GM20431 (cell line): ENCODE measurements around the gene RBCK1.

Source experiments
- in situ Hi-C: fragments of 300-500 bp; cut with MseI, MboI; formaldehyde crosslinking; loops from one replicate; pipeline ENCODE4 v1.15.0; 2020; ENCODE audit warnings: low sequenced_read_pairs; ENCODE audit not compliant: unreplicated experiment

The RBCK1 gene

DNA sequence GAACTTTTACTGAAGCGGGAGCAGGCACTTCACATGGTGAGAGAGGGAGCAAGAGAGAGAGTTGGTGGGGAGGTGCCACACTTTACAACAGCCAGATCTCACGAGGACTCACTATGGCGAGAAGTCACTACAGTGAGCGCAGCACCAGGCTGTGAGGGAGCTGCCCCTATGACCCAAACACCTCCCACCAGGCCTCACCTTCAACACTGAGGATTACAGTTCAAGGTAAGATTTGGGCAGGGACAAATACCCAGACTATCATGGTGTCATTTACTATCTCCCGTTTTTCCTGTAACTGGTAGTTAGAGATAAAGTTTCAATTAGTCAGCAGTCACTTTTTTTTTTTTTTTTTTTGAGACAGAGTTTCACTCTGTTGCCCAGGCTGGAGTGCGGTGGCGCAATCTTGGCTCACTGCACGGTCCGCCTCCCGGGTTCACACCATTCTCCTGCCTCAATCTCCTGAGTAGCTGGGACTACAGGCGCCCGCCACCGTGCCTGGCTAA lies 7.8 kb downstream of the RBCK1 start:
- in situ Hi-C loops: no loop called here

DNA sequence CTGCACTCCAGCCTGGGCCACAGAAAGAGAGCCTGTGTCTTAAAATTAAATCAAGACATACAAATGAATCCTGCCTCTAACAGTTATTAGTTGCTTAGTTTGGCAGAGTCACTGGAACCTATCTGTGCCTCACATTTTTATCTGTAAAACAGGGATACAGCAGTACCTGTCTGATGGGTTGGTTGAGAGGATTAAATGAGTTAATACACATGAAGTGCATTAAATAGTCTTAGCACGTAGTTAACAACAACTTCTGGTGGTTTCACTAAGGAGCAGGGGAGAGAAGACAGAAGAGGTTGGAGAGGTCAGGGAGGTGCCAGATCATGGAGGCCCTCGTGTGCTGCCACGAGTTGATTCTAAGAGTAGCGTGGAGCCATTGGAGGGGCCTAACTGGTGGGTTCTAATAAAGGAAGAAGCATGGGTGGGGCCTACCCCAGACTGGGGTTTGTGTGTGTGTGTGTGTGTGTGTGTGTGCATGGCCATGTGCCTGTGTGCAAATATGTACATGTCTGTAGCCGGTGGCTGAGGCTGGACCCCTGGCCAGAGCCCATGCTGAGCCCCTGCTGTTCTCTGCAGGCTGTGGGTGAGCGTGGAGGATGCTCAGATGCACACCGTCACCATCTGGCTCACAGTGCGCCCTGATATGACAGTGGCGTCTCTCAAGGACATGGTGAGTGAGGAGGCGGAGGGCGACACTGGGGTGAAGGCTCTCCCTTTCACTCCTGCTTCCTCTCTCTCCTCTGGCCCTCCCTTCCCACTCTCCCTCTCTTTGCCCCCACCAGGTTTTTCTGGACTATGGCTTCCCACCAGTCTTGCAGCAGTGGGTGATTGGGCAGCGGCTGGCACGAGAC lies 9.1 kb downstream of the RBCK1 start:
- in situ Hi-C loops: no loop called here

GRCh38 chr20:417801-418342 lies 9.8 kb downstream of the RBCK1 start:
- in situ Hi-C loops: no loop called here

DNA sequence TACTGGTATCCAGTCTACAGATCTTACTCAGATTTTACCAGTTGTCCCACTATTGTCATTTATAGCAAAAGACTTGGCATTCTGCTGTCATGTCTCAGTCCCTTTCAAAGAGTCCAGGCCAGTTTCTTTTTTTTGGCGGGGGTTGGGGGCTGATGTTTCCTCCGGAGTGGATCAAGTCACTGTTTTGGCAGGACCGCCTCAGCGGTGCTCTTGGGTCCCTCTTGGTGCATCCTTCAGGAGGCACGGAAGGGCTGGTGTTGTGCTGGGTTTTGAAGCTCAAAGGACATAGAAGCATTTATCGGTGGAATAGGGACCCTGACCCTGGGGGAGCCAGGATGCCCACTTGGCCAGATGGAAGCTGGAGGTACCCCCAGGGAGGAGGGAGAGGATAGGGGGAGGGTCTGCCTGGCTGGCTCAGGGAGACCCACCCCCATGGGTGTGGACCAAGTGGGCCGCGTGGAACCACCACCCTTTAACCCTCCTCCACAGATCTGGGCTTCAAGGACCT lies 10.8 kb downstream of the RBCK1 start:
- in situ Hi-C loops: no loop called here

DNA sequence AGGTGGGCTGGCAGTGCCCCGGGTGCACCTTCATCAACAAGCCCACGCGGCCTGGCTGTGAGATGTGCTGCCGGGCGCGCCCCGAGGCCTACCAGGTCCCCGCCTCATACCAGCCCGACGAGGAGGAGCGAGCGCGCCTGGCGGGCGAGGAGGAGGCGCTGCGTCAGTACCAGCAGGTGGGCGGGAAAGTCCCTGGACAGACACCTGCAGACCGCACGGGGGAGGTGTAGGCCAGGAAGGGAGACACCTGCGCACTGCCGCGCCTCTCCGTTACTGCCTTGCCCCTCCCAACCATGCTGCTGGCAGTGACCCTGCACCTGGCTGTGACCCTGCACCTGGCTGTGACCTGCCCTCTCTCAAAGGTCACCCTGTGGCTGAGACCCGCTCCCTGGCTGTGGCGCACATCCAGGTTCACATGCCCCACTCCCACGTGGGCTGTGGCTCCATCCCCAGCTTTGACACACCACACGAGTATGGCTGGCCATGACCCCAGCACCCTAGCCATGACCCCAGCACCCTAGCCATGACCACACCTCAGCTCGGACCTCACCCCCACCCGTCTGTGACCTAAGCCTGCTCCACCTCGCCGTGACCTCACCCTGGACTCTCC lies 11.6 kb downstream of the RBCK1 start:
- in situ Hi-C loops: no loop called here

DNA sequence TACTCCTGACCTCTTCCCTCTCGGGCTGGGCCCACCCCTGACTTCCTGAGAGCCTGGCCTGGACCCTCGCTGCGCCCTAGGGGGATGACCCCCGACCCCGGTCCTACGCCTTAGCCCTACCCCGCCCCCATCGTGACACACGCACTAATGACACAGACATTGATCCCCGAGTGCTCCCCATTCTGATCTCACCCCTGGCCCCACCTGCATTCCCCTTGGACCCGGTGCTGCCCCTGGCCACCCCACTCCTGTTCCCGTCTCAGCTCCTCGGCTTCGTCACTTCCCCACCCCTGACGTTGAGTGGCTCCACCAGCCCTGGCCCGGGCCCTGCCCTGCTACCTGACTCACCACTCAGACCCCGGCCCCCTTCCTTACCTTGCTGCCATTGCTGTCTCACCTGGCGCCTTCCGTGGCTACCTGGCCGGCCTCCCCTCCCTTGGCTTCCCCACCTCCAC lies 12.1 kb downstream of the RBCK1 start:
- in situ Hi-C loops: no loop called here

DNA sequence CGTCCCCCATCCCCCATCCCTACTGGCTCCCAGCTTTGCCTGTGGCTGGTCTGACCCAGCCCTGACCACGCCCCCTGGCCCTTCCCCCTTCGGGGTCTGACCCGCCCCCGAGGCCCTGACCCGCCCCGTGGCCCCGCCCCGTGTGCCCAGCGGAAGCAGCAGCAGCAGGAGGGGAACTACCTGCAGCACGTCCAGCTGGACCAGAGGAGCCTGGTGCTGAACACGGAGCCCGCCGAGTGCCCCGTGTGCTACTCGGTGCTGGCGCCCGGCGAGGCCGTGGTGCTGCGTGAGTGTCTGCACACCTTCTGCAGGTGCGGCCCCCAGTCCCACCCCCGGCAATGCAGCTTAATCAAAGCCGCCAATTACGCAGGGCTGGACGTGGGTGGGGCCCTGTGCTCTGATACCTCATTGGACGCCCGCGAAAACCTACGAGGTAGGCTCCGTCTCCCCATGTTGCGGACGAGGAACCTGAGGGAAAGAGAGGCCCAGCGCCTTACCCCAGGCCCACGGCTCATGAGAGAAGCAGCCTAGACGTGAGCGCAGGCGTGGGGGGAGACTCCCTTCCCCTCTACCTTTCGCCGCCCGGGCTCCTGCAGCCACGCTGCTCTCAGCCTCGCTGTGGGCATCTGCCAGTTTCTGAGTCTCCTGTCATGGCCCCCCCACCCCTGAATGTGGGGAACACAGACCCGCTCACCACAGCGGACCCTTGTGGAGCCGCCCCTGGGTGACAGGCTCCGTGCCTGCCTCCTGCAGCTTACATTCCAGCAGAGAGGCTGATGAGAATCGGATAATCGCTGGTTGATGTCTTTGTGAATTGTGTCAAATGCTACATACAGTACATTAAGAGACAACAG lies 12.8 kb downstream of the RBCK1 start:
- in situ Hi-C loops: no loop called here

DNA sequence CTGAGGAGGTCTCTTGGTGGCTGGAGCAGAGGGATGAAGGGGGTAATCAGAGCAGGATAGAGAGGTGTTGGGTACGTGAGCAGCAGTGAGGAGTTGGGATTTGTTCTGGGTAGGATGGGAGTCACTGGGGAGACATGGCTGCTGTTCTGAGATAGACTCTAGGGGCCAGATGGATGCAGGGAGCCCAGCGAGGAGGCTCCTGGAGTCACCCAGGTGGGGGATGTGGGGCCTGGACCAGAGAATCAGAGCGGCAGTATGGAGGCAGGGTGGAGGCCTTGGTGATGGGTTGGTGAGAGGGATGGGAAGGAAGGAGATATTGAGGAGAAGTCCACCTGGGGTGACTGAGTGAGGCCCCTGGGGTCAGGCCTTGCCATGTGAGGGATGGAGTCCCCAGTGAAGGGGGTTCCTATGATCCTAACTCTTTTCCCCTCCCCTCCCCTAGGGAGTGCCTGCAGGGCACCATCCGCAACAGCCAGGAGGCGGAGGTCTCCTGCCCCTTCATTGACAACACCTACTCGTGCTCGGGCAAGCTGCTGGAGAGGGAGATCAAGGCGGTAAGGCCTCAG lies 13.7 kb downstream of the RBCK1 start:
- in situ Hi-C loops: no loop called here

GRCh38 chr20:426566-426965 lies 18.5 kb downstream of the RBCK1 start:
- in situ Hi-C loops: no loop called here

DNA sequence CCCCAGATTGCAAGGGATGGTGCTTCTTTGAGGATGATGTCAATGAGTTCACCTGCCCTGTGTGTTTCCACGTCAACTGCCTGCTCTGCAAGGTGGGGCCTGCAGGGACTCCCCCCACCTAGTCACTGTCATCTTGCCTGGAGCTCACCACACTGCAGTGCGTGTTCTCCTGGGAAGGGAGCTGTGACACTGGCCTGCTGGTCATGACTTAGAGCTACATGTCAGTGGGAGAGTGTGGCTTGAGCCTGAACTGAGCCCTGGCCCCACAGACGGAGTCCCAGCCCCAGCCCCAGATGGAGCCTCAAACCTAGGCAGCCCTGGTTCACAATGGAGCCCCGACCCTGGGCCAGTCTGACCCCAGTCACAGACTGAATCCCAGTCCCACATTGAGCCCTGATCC lies 19.3 kb downstream of the RBCK1 start:
- in situ Hi-C loops: no loop called here

DNA sequence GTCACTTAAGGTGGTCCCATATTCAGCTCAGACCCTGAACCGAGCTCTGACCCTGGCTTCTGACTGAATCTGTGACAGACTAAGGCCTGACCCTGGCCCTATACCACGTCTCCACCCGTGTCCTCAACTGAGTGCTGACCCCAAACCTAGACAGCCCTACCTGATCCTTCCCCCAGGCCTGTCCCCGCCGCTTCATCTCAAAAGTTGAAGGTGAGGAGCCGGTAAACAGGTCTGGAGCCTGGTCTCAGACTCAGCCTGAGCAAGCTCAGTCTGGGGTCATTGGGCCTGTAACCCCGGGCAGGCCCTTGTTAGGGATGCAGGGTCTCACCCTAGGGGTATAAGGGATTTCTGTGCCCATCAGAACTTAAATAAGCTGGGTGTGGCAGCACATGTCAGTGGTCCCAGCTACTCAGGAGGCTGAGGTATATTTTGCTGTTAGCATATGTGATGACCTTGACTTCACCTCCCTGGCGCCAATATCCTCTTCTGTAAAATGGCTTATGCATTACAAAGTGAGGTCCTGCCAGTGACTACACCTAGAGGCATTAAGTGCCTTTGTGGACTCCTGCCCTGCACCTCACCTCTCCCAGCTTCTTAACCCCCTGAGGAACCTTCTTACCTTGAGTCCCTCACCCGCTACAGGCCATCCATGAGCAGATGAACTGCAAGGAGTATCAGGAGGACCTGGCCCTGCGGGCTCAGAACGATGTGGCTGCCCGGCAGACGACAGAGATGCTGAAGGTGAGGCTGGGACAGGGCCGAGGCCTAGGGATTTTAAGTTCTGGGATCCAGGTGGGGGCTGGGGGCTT lies 20.0 kb downstream of the RBCK1 start:
- in situ Hi-C loops: no loop called here

GRCh38 chr20:428658-429200 lies 20.6 kb downstream of the RBCK1 start:
- in situ Hi-C loops: no loop called here

DNA sequence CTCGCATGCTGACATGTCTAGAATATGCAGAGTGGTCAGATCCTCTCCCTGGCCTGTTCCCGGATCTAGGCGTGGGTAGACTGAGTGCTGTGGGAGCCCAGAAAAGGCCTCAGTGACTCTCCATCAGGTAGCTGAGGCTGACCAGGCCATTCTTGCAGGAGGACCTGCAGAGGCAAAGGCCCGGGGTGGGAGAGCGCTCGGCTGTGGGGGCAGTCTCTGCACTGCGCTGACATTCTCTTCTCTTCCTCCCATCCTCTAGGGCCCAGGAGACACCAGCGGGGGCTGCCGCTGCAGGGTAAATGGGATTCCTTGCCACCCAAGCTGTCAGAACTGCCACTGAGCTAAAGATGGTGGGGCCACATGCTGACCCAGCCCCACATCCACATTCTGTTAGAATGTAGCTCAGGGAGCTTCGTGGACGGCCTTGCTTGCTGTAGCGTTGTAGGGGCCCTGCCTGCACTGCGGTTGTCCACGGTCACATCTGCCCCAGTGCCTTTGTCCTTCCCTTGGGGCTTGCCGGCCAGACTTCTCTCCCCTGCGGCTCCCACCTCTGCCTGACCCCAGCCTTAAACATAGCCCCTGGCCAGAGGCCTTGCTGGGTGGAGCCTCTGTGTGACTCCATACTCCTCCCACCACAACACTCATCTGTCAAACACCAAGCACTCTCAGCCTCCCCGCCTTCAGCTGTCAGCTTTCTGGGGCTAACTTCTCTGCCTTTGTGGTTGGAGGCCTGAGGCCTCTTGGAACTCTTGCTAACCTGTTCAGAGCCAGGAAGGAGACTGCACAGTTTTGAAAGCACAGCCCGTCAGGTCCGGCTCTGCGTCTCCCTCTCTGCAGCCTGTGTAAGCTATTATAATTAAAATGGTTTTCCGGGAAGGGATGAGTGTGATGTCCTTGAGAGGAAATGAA lies 22.2 kb downstream of the RBCK1 start:
- in situ Hi-C loops: no loop called here

GRCh38 chr20:431012-431904 lies 23.2 kb downstream of the RBCK1 start:
- in situ Hi-C loops: no loop called here

DNA sequence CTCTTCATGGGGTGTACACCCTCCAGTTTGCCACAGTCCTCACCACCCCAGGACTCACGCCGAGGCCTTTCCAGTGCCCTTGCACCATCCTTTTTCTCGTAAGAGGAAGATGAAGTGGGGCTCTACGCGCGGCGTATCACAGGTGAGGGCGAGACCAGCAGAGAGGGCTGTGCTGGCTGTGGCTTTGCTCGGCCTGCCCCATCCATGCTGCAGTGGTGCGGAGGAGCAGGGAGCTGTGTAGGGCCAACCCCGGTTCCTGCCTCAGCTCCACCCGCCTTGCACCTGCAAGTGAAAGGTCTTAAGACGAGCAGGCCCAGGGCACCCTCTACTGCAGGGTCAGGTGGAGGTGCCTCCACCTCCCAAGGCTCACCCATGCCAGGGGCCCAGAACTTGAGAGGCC lies 24.1 kb downstream of the RBCK1 start:
- in situ Hi-C loops: no loop called here

DNA sequence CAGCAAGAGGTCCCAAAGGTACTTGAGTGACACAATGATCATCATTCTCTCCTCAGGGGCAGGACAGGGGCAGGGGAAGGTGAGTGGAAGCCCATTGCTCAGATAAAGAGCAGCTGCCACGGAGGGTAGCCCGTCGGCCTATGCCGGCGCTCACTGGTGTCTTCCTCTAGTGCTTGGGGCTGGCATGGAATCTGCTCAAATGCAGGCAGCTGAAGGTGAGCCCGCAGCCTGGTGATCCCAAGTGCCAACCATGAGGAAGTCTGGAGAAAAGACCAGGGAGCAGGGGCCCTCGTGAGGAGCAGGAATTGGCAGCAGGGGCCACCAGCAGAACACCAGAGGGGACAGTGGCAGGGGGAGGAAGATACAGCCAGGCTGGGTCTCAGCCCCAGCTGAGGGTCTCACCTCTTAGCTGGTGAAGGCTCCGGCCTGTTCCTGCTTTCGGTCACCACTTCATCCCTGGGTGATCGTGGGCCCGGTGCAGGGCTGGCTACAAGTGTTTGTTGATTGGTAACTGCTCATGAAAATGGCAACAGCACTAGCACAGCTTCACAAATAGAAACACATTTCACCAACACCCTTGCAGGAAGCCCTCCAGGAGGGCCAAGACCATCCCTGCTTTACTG lies 24.7 kb downstream of the RBCK1 start:
- in situ Hi-C loops: no loop called here
